Fibroblast of mammary gland (primary cell): Measurements from ENCODE around the gene OTP.

ENCODE experiments used
- DNase-seq: peaks from one replicate; pipeline ENCODE4 v3.0.0-alpha.2; 2010; ENCODE audit warnings: low read depth
- H3K4me3 ChIP-seq: 2 replicates; pipeline ENCODE4 v1.5.1; 2011; ENCODE audit warnings: low read depth, mild to moderate bottlenecking, low read length, moderate library complexity; ENCODE audit not compliant: control insufficient read depth
- TF ChIP-seq, protein P1 (sequence below): conservative IDR thresholded peaks from 2 replicates; pipeline ENCODE4 v1.5.1; 2011; ENCODE audit warnings: low read depth, low read length, inconsistent platforms; ENCODE audit not compliant: control insufficient read depth, insufficient read depth

OTP gene

DNA sequence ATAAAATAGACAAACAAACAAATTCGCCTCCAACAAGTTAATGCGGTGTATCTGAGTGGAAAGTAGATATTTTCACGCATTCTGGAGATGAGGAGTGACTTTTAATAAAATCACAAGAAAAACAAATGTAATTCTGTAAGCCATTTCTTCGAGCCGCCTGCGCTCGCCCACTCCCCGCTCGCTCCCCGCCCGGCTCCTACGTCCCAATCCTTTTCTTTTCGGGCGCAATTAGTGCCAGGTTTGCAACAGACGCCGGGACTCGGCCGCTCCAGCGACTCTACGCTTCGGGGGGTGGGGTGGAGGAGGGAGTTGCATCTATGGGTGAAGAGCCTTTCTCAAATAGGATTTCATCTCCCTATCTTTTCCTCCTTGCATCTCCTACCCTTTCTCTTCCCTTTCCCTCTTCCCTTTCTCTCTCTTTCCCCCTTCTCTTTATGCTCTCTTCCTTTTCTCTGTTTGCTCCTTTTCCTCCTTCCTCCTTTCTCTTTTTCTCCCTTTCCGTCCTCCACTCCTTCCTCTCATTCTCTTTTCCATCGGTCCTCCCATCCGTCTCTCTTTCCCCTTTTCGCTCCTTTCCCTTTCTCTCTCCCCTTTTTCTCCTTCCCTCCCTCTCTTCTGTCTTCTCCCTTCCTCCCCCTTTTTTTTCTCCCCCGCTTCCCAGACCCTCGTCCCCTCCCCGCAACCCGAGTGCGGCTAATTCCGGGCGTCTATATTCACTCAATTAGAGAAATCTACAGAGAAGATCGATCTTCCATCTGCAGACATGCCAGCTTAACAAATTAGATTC lies 6.1 kb upstream of the OTP start:
- DNase-seq, result no peak
- TF ChIP-seq, protein P1, sequence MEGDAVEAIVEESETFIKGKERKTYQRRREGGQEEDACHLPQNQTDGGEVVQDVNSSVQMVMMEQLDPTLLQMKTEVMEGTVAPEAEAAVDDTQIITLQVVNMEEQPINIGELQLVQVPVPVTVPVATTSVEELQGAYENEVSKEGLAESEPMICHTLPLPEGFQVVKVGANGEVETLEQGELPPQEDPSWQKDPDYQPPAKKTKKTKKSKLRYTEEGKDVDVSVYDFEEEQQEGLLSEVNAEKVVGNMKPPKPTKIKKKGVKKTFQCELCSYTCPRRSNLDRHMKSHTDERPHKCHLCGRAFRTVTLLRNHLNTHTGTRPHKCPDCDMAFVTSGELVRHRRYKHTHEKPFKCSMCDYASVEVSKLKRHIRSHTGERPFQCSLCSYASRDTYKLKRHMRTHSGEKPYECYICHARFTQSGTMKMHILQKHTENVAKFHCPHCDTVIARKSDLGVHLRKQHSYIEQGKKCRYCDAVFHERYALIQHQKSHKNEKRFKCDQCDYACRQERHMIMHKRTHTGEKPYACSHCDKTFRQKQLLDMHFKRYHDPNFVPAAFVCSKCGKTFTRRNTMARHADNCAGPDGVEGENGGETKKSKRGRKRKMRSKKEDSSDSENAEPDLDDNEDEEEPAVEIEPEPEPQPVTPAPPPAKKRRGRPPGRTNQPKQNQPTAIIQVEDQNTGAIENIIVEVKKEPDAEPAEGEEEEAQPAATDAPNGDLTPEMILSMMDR, result no peak
- no peak overlapping the region for H3K4me3 ChIP-seq

DNA sequence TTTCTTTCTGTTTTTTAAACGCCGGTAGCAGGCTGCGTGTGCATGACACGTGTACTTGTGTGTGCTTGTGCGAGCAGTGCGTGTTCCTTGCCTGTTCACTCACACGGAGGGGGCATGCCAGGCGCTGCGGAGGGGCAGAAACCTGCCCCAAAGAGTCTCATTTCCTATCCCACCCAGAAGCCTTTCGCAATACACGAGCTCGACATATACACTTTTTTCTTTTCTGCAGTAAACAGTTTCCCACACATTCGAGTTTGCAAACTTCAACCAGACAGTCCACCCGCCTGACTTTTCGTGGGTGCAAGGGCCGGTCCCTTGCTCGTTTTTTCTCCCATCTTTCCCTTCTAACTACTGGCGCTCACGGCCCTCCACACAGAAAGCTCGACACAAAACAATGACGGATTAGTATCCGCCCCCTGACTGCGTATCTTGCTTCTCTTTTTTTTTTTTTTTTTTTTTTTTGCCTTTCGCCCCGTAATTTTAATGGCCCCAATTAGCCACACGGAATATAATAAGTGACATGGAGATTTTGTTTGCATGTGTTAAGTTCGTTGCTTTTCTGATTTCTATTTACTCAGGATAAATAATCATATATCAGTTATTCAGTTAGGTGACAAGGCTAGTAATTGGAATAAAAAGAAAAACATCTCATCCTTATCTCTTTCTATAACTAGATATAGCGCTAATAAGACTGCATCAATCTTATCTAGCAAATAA lies 5.3 kb upstream of the OTP start:
- DNase-seq, result no peak
- H3K4me3 ChIP-seq, result no peak overlapping the region
- TF ChIP-seq, protein P1, result no peak

GRCh38 chr5:77642738-77643653 lies 4.5 kb upstream of the OTP start:
- no peak for DNase-seq
- H3K4me3 ChIP-seq, result no peak overlapping the region

DNA sequence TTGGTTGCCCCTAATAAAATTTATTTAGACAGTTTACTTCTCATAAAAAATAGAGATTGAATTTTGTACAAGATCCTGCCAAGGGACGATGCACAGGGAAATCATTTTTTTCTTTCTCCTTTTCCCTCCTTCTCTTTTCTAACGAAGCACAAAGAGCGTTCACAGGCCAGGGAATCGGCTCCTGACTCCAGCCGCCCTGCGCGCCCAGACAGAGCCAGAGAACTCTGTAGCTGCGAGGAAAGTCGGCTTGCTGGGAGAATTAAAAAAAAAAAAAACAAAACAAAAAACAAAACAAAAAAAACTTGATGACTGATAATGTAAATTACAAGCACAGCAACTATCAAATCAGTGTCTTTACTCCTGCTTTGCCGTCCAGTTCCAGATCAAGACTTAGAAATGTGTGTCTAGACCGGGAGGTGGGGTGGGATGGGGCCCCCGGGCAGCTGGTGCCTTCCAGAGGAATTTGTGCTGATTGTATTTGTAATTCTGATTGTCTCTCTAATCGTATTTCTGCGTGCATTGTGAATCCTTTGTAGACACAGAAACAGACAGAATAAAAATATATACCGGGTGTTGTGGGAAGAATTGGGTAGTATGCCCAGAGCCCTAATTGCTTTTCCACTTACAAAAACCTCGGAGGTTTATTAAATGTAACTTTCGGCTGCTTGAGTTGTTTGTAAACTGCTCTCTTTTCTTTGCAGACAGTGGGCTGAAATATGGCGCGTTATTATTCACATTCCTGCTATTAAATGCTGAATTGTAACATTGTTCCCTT lies 3.6 kb upstream of the OTP start:
- no peak for DNase-seq
- TF ChIP-seq, protein P1, result no peak

More at GRCh38 chr5:77642738-77643653, 4.5 kb upstream of the OTP start:
- TF ChIP-seq, protein P1, result no peak

GRCh38 chr5:77641397-77641943 lies 3.0 kb upstream of the OTP start:
- DNase-seq, result no peak
- H3K4me3 ChIP-seq, result no peak overlapping the region
- TF ChIP-seq, protein P1, result no peak

More for the DNA sequence above, 3.6 kb upstream of the OTP start:
- no peak overlapping the region for H3K4me3 ChIP-seq
